Measurements from ENCODE around the gene OR52K1. TPM values are rescaled to one million over a fixed set of nuclear protein-coding genes. Genes with fewer than 3 reads are reported as not detected.

The OR52K1 gene
- total RNA-seq: not detected in 2 replicates

DNA sequence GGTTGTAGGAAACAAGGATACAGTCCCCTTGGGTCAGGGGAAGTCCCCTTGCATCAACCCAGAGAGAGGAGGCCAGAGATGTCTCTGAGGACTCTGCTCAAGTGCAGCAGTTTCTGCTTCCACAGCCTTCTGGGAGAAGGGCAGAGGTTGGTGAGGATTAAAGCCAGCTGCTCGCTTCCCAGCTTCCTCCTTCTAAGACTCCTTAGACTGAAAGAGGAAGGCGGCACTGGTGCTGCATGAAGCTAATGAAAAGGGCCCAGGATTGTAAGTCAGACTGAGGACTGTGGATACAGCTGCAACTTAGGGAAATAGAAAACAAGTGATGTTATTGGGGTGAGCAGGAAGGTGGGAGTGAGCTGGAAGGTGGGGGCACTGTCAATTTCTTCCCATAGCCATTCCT is at the start of gene OR52K1:
Gene OR52K1, plus strand, starts transcription at position 202 of the 400 bp plus-strand sequence. CDS start 6,255 bp downstream, outside the sequence.

GRCh38 chr11:4448995-4449394 is 33.5 kb upstream of the OR52K1 start, which contains the start of gene OR52K2:
Gene OR52K2 (plus strand): TSS chr11:4449295. CDS start chr11:4449340, 45 bp downstream.

Other genes with a start within 250 kb of the OR52K1 start
- gene OR52B4, start 114.3 kb upstream of the OR52K1 start, total RNA-seq: not detected in 2 replicates
- gene TRIM21, start 88.9 kb upstream of the OR52K1 start, total RNA-seq: 12.6 and 14.5 TPM in 2 replicates
- not detected in 2 replicates for gene OR52K2, start 33.4 kb upstream of the OR52K1 start, total RNA-seq
- not detected in 2 replicates for gene OR52M1, start 62.5 kb downstream of the OR52K1 start, total RNA-seq
- gene OR52I2, start 99.1 kb downstream of the OR52K1 start, total RNA-seq: not detected in 2 replicates
- gene OR52I1, start 111.4 kb downstream of the OR52K1 start, total RNA-seq: not detected in 2 replicates
- 9.1 and 9.6 TPM in 2 replicates for gene TRIM68, start 125.6 kb downstream of the OR52K1 start, total RNA-seq
- not detected in 2 replicates for gene OR51D1, start 154.8 kb downstream of the OR52K1 start, total RNA-seq
- 0.03 TPM in 1 of 2 replicates, not detected in the other for gene OR51E1, start 161.3 kb downstream of the OR52K1 start, total RNA-seq
- 0.33 TPM in 1 of 2 replicates, not detected in the other for gene OR51E2, start 215.2 kb downstream of the OR52K1 start, total RNA-seq
- not detected in 2 replicates for gene MMP26, start 222.1 kb downstream of the OR52K1 start, total RNA-seq

Data from smooth muscle cell of the pulmonary artery (primary cell).